HG03378 (cell line): ENCODE data around the gene BDKRB2.

Experiments
- ATAC-seq: cut with Tn5 transposase; IDR thresholded peaks from one replicate; pipeline ENCODE4 v1.9.1; 2021; ENCODE audit warnings: mild to moderate bottlenecking, moderate library complexity; ENCODE audit not compliant: unreplicated experiment

Gene BDKRB2

GRCh38 chr14:96176275-96176674, 28.4 kb upstream of the BDKRB2 start:
- no peak for ATAC-seq

- no peak for ATAC-seq
Measured at GRCh38 chr14:96176811-96177211, 27.8 kb upstream of the BDKRB2 start.

GRCh38 chr14:96177766-96178375, 26.8 kb upstream of the BDKRB2 start:
- no peak for ATAC-seq

- ATAC-seq, result no peak
Measured at GRCh38 chr14:96178461-96179321, 25.9 kb upstream of the BDKRB2 start.

GRCh38 chr14:96180043-96180874, 24.4 kb upstream of the BDKRB2 start:
- ATAC-seq, result no peak

GRCh38 chr14:96181186-96182056, 23.2 kb upstream of the BDKRB2 start:
- no peak for ATAC-seq

GRCh38 chr14:96182546-96182945, 22.1 kb upstream of the BDKRB2 start:
- no peak for ATAC-seq

GRCh38 chr14:96184737-96185136, 19.9 kb upstream of the BDKRB2 start:
- no peak for ATAC-seq

- ATAC-seq, result no peak
Measured at GRCh38 chr14:96187216-96188031, 17.2 kb upstream of the BDKRB2 start.

- no peak for ATAC-seq
Measured at GRCh38 chr14:96189281-96189711, 15.3 kb upstream of the BDKRB2 start.

GRCh38 chr14:96191353-96191752, 13.3 kb upstream of the BDKRB2 start:
- ATAC-seq, result no peak

- ATAC-seq, result no peak
Measured at GRCh38 chr14:96191841-96192462, 12.7 kb upstream of the BDKRB2 start.

GRCh38 chr14:96192975-96193805, 11.4 kb upstream of the BDKRB2 start:
- ATAC-seq, result no peak

- ATAC-seq, result no peak
Measured at GRCh38 chr14:96194262-96194656, 10.4 kb upstream of the BDKRB2 start.

GRCh38 chr14:96194657-96195431, 9.8 kb upstream of the BDKRB2 start:
- peak; percentile 67 for ATAC-seq

- ATAC-seq, result no peak
Measured at GRCh38 chr14:96195441-96196081, 9.1 kb upstream of the BDKRB2 start.
